Activated CD4-positive, alpha-beta T cell treated with anti-CD3 and anti-CD28 coated beads, Interleukin-2, amount 50 U/mL, for 48 hours (primary cell): ENCODE results near the gene MAP2K5.

Experiments
- DNase-seq, 2 experiments: peaks; one replicate each; pipeline ENCODE4 v3.0.0-alpha.2; 2020

MAP2K5 gene

GRCh38 chr15:67731112-67731721 is 188.7 kb downstream of the MAP2K5 start:
- DNase-seq: no peak

- DNase-seq: no peak
Measured at GRCh38 chr15:67732164-67732563, 189.7 kb downstream of the MAP2K5 start.

- DNase-seq: no peak
Measured at GRCh38 chr15:67732671-67733374, 190.3 kb downstream of the MAP2K5 start.

- DNase-seq: no peak
Measured at GRCh38 chr15:67735896-67736295, 193.4 kb downstream of the MAP2K5 start.

- no peak for DNase-seq
Measured at GRCh38 chr15:67736810-67737209, 194.3 kb downstream of the MAP2K5 start.

- no peak for DNase-seq
Measured at GRCh38 chr15:67738056-67738455, 195.6 kb downstream of the MAP2K5 start.

- no peak for DNase-seq
Measured at GRCh38 chr15:67740405-67740804, 197.9 kb downstream of the MAP2K5 start.

GRCh38 chr15:67741308-67741707 is 198.8 kb downstream of the MAP2K5 start:
- DNase-seq: no peak

GRCh38 chr15:67743558-67743957 is 201.1 kb downstream of the MAP2K5 start:
- no peak for DNase-seq

- DNase-seq: no peak
Measured at GRCh38 chr15:67744331-67745072, 202.0 kb downstream of the MAP2K5 start.

- no peak for DNase-seq
Measured at GRCh38 chr15:67745073-67746006, 202.8 kb downstream of the MAP2K5 start.

GRCh38 chr15:67746022-67746421 is 203.5 kb downstream of the MAP2K5 start:
- DNase-seq: no peak

- no peak for DNase-seq
Measured at GRCh38 chr15:67746450-67746849, 203.9 kb downstream of the MAP2K5 start.

- DNase-seq: no peak
Measured at GRCh38 chr15:67747921-67748320, 205.4 kb downstream of the MAP2K5 start.

GRCh38 chr15:67750371-67750770 is 207.9 kb downstream of the MAP2K5 start:
- DNase-seq: no peak

- no peak for DNase-seq
Measured at GRCh38 chr15:67753891-67754290, 211.4 kb downstream of the MAP2K5 start.

- no peak for DNase-seq
Measured at GRCh38 chr15:67755264-67755663, 212.8 kb downstream of the MAP2K5 start.

- DNase-seq: no peak
Measured at GRCh38 chr15:67755936-67756335, 213.4 kb downstream of the MAP2K5 start.

GRCh38 chr15:67758619-67759300 is 216.3 kb downstream of the MAP2K5 start:
- no peak for DNase-seq

- no peak for DNase-seq
Measured at GRCh38 chr15:67760901-67761300, 218.4 kb downstream of the MAP2K5 start.

GRCh38 chr15:67761343-67761742 is 218.8 kb downstream of the MAP2K5 start:
- no peak for DNase-seq
